Kidney (tissue), 14 donors: ENCODE measurements around the gene CTRL. TPM values are rescaled to one million over a fixed set of nuclear protein-coding genes. Genes with fewer than 3 reads are reported as not detected.
A peak's percentile ranks its signal among the peaks of the same experiment; 100 is the strongest.

ENCODE experiments used
- DNase-seq, 5 donors: peaks; one replicate each; pipeline ENCODE4 v3.0.0-alpha.2; 2013 to 2020
- FAIRE-seq: peaks from 2 replicates; lab custom pipeline; 2012; peaks lifted over from hg19 to GRCh38; lab: Jason Lieb, UNC
- H3K27ac ChIP-seq, 2 donors: one replicate each; pipeline ENCODE4 v1.7.0; 2013; ENCODE audit warnings: low read depth in 2 of 2, low read length in 2 of 2, inconsistent platforms in 1 of 2
- H3K27me3 ChIP-seq: one replicate; pipeline ENCODE4 v1.7.1; 2013; ENCODE audit warnings: low read length, inconsistent platforms; ENCODE audit not compliant: control insufficient read depth, insufficient read depth
- H3K36me3 ChIP-seq, 3 donors: one replicate each; pipeline versions ENCODE4 v1.7.0 to v1.7.1; 2013; ENCODE audit warnings: low read length in 3 of 3, control low read depth in 1 of 3, inconsistent platforms in 1 of 3; ENCODE audit not compliant: insufficient read depth in 3 of 3, control insufficient read depth in 2 of 3
- H3K4me1 ChIP-seq, 3 donors: one replicate each; pipeline versions ENCODE4 v1.7.0 to v1.7.1; 2013; ENCODE audit warnings: low read length in 3 of 3, inconsistent platforms in 1 of 3, low read depth in 1 of 3; ENCODE audit not compliant: control insufficient read depth in 2 of 3, insufficient read depth in 2 of 3
- H3K4me3 ChIP-seq, 3 donors: one replicate each; pipeline versions ENCODE4 v1.7.0 to v1.8.1; 2013; ENCODE audit warnings: low read length in 3 of 3, control low read depth in 1 of 3, inconsistent platforms in 1 of 3
- H3K9ac ChIP-seq, 3 donors: one replicate each; pipeline versions ENCODE4 v1.7.0 to v1.7.1; 2013; ENCODE audit warnings: low read length in 3 of 3, control low read depth in 1 of 3, inconsistent platforms in 1 of 3
- H3K9me3 ChIP-seq, 3 donors: one replicate each; pipeline versions ENCODE4 v1.7.0 to v1.7.1; 2013; ENCODE audit warnings: low read length in 3 of 3, control low read depth in 1 of 3, inconsistent platforms in 1 of 3; ENCODE audit not compliant: control insufficient read depth in 2 of 3, insufficient read depth in 1 of 3
- intact Hi-C: fragments of 100-400 bp; cut with DNase I; formaldehyde crosslinking; loops from one replicate; pipeline ENCODE4 v1.11.1; 2022
- polyA plus RNA-seq: library from polyadenylated mRNA; stranded (reverse); fragments of 350-450 nt; fragmentation: Illumina TruSeq; extraction: RNeasy Lipid Tissue Mini Kit (QIAGEN cat#74804); gene quantifications from one replicate; pipeline ENCODE4 v1.2.3, GENCODE V29; 2014; ENCODE audit warnings: low read depth, low replicate concordance; ENCODE audit not compliant: insufficient read depth
- total RNA-seq: library from RNA; stranded (reverse); fragmentation: NEBNext Ultra II Directional; extraction: Animal tissue kit (Norgen Biotek cat#: 25700); gene quantifications from one replicate; pipeline ENCODE4 v1.2.1, GENCODE V29; 2021
- TF ChIP-seq, protein P1 (sequence below): IDR thresholded peaks from 3 replicates; pipeline ENCODE4 v1.5.1; 2012; ENCODE audit warnings: mild to moderate bottlenecking, moderate library complexity, borderline replicate concordance; ENCODE audit not compliant: insufficient read depth; ENCODE audit errors: extremely low read depth
- donor health status: control.
- donor health status: control.
- donor health status: control.
- donor health status: control.
- donor health status: control.
- donor health status: DM: yes; HTN: yes; CAD: no.
- donor health status: Normal renal cell carcinoma (clear cell type).

CTRL gene
- total and polyA plus RNA-seq, 2 donors from 2014 or later: 0.69 TPM; not detected in 1

DNA sequence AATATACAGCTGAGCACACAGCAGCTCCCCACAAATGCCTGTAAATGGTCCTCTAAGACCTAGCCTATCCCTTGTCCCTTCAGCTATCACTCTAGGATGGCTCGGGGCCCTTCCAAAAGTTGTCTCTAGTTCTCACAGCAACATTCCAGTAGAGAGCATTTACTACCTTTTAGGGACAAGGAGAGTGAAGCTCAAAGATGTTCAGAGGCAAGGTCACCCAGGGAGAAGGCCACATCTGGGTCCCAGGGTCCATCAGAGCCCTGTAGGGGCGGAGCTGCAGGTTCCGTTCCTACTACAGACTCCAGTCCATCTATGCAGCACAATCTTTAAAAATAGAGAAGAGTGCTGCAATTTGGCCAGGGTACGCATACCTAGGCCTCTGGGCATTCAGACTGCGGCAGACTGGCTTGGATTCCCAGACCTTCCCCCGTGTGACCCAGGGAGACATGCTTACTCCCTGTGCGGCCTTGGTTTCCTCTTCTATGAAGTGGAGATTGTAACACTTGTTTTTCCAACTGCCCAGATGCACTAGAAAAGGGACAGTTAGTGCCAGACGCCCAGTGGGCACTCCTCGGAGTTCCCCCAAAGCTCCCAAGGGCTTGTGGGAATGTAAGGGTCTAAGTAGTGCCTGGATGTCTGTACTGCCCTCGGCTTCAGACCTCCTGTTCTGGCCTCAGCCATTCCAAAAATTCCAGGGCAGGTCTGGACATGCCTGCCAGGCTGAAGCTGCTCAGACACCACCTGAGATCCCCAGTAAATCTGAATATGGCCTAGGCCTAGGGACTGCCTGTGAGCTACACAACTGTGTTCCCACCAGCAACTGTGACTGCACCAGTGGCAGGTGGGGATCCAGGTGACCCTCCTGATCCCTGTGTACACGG, 34.2 kb upstream of the CTRL start:
- peak overlapping the region in 2 of 3 donors; percentile 27 to 98 for H3K9ac ChIP-seq
- intact Hi-C loops: no loop called here
- no peak overlapping the region for H3K27ac ChIP-seq
- H3K4me1 ChIP-seq: peaks cover 0 to 22% (median 7%) of the 10 kb centered on the region in 3 donors
- FAIRE-seq (no peak), DNase-seq (no peak)
- H3K27me3 ChIP-seq: no peaks in the 10 kb centered on the region
- peak overlapping the region in 2 of 3 donors; percentile 13 to 93 for H3K4me3 ChIP-seq
- H3K36me3 ChIP-seq: peaks cover 0 to 22% (median 3%) of the 10 kb centered on the region in 3 donors
- TF ChIP-seq, protein P1, sequence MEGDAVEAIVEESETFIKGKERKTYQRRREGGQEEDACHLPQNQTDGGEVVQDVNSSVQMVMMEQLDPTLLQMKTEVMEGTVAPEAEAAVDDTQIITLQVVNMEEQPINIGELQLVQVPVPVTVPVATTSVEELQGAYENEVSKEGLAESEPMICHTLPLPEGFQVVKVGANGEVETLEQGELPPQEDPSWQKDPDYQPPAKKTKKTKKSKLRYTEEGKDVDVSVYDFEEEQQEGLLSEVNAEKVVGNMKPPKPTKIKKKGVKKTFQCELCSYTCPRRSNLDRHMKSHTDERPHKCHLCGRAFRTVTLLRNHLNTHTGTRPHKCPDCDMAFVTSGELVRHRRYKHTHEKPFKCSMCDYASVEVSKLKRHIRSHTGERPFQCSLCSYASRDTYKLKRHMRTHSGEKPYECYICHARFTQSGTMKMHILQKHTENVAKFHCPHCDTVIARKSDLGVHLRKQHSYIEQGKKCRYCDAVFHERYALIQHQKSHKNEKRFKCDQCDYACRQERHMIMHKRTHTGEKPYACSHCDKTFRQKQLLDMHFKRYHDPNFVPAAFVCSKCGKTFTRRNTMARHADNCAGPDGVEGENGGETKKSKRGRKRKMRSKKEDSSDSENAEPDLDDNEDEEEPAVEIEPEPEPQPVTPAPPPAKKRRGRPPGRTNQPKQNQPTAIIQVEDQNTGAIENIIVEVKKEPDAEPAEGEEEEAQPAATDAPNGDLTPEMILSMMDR: no peak
- H3K9me3 ChIP-seq: no peaks in the 10 kb centered on the region

DNA sequence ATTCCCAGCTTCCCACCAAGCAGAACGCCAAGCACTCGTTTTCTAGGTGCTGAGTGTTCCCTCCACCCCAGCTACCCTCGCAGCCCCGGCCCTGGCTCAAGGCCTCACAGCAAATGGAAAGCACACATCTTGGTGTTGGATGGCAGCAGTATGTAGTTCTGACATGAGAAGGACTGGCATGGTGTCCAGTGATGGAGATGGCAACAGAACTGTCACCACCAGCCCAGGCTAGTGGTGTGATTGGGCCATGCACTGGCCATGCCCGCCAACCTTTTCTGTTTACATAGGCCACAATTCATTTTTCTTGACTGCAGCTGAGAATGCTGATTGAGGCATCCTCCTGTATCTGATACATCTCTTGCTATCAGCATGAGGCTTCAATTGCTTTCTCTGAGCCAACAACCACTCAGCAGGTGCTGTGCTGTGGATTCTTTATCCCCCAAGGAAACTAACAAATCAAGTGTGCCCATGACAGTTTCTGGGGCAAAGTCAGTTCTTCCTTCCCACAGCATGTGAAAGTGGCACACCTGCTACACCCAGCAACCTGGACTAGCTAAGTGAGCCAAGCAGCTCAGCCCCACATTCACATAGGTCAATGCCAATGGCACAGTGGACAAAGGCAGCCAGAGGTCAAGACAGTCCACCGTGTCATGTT, 32.9 kb upstream of the CTRL start:
- H3K9me3 ChIP-seq: no peaks in the 10 kb centered on the region
- no peaks in the 10 kb centered on the region for H3K27me3 ChIP-seq
- H3K36me3 ChIP-seq: peaks cover 3 to 30% (median 3%) of the 10 kb centered on the region in 3 donors
- no peak for DNase-seq
- intact Hi-C loops: no loop called here
- no peak overlapping the region for H3K27ac ChIP-seq
- H3K4me3 ChIP-seq: peak overlapping the region in 1 of 3 donors; percentile 20
- FAIRE-seq: no peak
- TF ChIP-seq, protein P1: no peak
- H3K4me1 ChIP-seq: peaks cover 0 to 31% (median 12%) of the 10 kb centered on the region in 3 donors
- no peak overlapping the region for H3K9ac ChIP-seq

DNA sequence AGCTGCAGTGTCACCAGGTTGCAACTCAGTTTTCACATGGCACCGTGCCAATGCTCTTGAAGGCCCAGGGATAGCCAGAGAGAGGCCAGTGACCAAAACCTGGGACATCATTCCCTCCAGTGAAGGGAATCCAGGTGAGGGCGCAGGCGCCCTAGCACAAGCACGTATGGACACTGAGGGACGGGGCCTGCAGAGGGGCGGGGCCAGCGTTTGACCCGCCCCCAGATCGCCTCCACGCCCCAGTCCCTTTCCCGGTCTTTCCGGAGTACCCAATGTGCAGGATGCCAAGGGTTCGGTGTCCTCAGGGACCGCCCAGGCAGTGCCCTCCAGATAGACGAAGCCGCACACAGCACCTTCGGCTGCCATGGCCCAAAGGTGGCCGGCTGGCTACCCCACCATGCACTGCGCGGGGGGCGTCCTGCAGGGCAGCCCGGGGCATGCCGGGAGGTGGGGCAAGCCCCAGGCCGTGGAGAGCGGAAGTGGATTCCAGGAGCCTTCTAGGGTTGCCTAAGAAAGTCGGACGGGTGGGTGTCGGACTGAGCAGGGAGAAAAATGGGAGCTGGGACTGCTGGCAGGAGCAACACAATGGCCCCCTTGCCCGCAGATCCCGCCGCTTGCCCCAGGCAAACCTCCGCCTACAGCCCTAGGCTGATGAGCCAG, 32.1 kb upstream of the CTRL start:
- peaks cover 0 to 37% (median 16%) of the 10 kb centered on the region in 3 donors for H3K4me1 ChIP-seq
- no peak for FAIRE-seq
- intact Hi-C loops: no loop called here
- peak overlapping the region in 1 of 3 donors; percentile 20 for H3K4me3 ChIP-seq
- DNase-seq: peak in 4 of 5 donors; percentile 30 to 77 (median 40)
- H3K27me3 ChIP-seq: no peaks in the 10 kb centered on the region
- TF ChIP-seq, protein P1: no peak
- H3K36me3 ChIP-seq: peaks cover 3 to 30% (median 3%) of the 10 kb centered on the region in 3 donors
- H3K9ac ChIP-seq: no peak overlapping the region
- no peak overlapping the region for H3K27ac ChIP-seq
- H3K9me3 ChIP-seq: no peaks in the 10 kb centered on the region
